Measurements from ENCODE around the gene UMAD1. TPM values are rescaled to one million over a fixed set of nuclear protein-coding genes. Genes with fewer than 3 reads are reported as not detected.

Gene UMAD1
- total and polyA plus RNA-seq, 2 of the 13 experiments (the other 11 are each of a cell fraction or from before 2014, with no cell fraction given): 16.8 to 17.6 TPM

DNA sequence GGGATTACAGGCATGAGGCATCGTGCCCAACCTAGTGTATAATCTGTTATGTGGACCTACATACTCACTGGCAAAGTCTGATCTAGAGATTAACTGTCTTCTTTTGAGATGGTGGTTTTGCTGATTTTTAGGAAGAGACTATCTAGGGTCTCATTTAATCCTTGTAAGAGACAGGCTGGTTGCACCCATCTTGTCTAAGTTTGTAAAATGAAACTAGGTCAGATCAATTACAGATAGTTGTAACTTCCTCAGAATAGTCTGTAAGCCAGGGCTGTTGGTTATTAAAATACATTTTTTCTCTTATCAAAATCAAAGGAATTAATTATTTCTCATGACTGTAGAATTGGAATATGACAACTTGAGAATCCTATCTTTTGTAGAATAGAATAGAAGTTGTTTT is 142.4 kb downstream of the UMAD1 start:
- Histone ChIP-seq H3K36me3 (replicated peaks in 1 of 2; ENCODE audit: control insufficient read depth in 1 of 2, insufficient read depth in 2 of 2, low read length in 2 of 2) (no peaks in the 10 kb centered on the region), H3K4me3 (replicated peaks in 1 of 3; ENCODE audit: insufficient read depth in 1 of 3, low read depth in 2 of 3, low read length in 3 of 3) (no peak overlapping the region), H3K79me2 (ENCODE audit: insufficient read depth, low read length) (no peaks in the 10 kb centered on the region), H3K9me3 (ENCODE audit: low read length) (no peaks in the 10 kb centered on the region), H3K27ac (ENCODE audit: extremely low read length, insufficient read depth, low read length) (no peak overlapping the region), H4K20me1 (ENCODE audit: insufficient read depth, low read length) (no peaks in the 10 kb centered on the region), H3K4me2 (ENCODE audit: low read depth, low read length) (no peak overlapping the region), H2AFZ (ENCODE audit: low read length) (no peak overlapping the region), H3K9ac (ENCODE audit: insufficient read depth, low read depth, low read length) (no peak overlapping the region), H3K27me3 (ENCODE audit: control insufficient read depth in 1 of 2, insufficient read depth in 2 of 2, low read length in 2 of 2) (no peaks in the 10 kb centered on the region), H3K4me1 (ENCODE audit: insufficient read depth, low read length) (peaks cover 8% of the 10 kb centered on the region)
- ChIA-PET POLR2A (no interaction called here), CTCF (ENCODE audit: low intra/inter-chr PET ratio, low total read pairs) (no interaction called here)
- ATAC-seq: no peak
- FAIRE-seq: no peak
- DNase-seq (ENCODE audit: low spot score): no peak
- BruUV-seq (replicated peaks): no TSS peak
- in situ Hi-C loops (cut with HindIII; ENCODE audit: extremely low pct_ligation_motif_present, low pct_unique_long_range_greater_than_20kb) (no loop called here), intact Hi-C loops (cut with micrococcal nuclease; ENCODE audit: unreplicated experiment) (no loop called here)
- TF ChIP-seq ATF1 (CRISPR knock-in tag; IDR thresholded peaks at IDR 0.05) (no peak), FOXK2 (IDR thresholded peaks at IDR 0.05) (no peak)
- 100% methylated on average over 1 of the region's 1 CpG for WGBS (ENCODE audit: low lambda C conversion rate)

DNA sequence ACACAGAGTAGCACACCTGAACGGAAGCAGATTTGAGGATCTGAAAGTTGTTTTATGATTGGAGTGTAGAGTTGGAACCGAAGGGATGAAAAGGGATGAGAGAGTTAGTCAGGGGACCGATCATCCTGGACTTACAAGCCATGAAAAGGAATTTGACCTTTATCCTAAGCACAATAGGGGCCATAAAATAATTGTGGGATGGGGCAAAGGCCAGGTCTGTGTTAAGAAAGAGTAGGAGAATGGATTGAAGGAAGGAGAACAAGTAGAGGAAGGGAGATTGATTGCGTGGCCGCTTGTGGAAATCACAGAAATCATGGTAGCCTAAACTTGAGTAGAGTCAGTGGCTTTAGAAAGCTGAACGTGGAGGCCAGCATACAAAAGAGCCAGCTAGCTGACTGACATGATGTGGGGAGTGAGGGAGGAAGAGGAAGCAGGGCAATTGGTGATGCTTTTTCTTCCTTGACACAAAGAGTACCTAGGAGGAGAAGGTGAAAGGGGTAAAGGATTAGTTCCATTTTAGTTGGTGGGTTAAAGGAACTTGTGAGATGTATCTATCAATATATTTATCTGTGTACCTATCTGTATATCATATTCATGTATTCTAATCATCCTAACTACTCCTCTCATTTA is 144.9 kb downstream of the UMAD1 start:
- TF ChIP-seq TP53 (CRISPR knock-in tag; conservative IDR thresholded peaks at IDR 0.05) (no peak), NCOA5 (CRISPR knock-in tag; IDR thresholded peaks at IDR 0.05) (no peak), REPIN1 (CRISPR knock-in tag; IDR thresholded peaks at IDR 0.05; ENCODE audit: borderline replicate concordance, low read depth) (no peak)
- TF ChIP-seq, protein P1, sequence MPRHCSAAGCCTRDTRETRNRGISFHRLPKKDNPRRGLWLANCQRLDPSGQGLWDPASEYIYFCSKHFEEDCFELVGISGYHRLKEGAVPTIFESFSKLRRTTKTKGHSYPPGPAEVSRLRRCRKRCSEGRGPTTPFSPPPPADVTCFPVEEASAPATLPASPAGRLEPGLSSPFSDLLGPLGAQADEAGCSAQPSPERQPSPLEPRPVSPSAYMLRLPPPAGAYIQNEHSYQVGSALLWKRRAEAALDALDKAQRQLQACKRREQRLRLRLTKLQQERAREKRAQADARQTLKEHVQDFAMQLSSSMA (CRISPR knock-in tag; IDR thresholded peaks at IDR 0.05): no peak
- CTCF ChIA-PET (ENCODE audit: low intra/inter-chr PET ratio, low total read pairs): no interaction called here
- in situ Hi-C loops (cut with HindIII; ENCODE audit: extremely low pct_ligation_motif_present, low pct_unique_long_range_greater_than_20kb) (no loop called here), intact Hi-C loops (cut with micrococcal nuclease; ENCODE audit: unreplicated experiment) (no loop called here)
- H3K79me2 ChIP-seq (ENCODE audit: insufficient read depth, low read length): no peaks in the 10 kb centered on the region
- H3K36me3 ChIP-seq (replicated peaks in 1 of 2; ENCODE audit: control insufficient read depth in 1 of 2, insufficient read depth in 2 of 2, low read length in 2 of 2): no peaks in the 10 kb centered on the region
- no peaks in the 10 kb centered on the region for H3K4me1 ChIP-seq (ENCODE audit: insufficient read depth, low read length)
- WGBS (ENCODE audit: low lambda C conversion rate): 89% methylated on average over 6 of the region's 6 CpGs
- POLR2A ChIA-PET: no interaction called here
- H3K4me2 ChIP-seq (ENCODE audit: low read depth, low read length): no peak overlapping the region
- no peak overlapping the region for H3K4me3 ChIP-seq (replicated peaks in 1 of 3; ENCODE audit: insufficient read depth in 1 of 3, low read depth in 2 of 3, low read length in 3 of 3)
- BruUV-seq (replicated peaks): no TSS peak
- no peak overlapping the region for H3K27ac ChIP-seq (ENCODE audit: extremely low read length, insufficient read depth, low read length)
- no peak for DNase-seq (ENCODE audit: low spot score)
- H2AFZ ChIP-seq (ENCODE audit: low read length): no peak overlapping the region
- H3K9ac ChIP-seq (ENCODE audit: insufficient read depth, low read depth, low read length): no peak overlapping the region
- H3K27me3 ChIP-seq (ENCODE audit: control insufficient read depth in 1 of 2, insufficient read depth in 2 of 2, low read length in 2 of 2): no peaks in the 10 kb centered on the region
- no peaks in the 10 kb centered on the region for H3K9me3 ChIP-seq (ENCODE audit: low read length)
- FAIRE-seq: no peak
- no peaks in the 10 kb centered on the region for H4K20me1 ChIP-seq (ENCODE audit: insufficient read depth, low read length)
- no peak for ATAC-seq
